Liver (tissue), 3 donors: Measurements from ENCODE around the gene RAB18.

ENCODE experiments used
- ATF3 ChIP-seq: IDR thresholded peaks from 2 replicates; pipeline ENCODE4 v1.6.1; 2016; ENCODE audit warnings: antibody characterized with exemption
- CTCF ChIP-seq: fragments of 150-350 bp; IDR thresholded peaks from 2 replicates; pipeline ENCODE4 v1.5.1; 2017; ENCODE audit warnings: improper control_type of control experiment, low read depth, low read length; ENCODE audit not compliant: missing input control
- EGR1 ChIP-seq, 2 donors: IDR thresholded peaks; 2 replicates each; pipeline ENCODE4 v1.6.1; 2016 to 2018; ENCODE audit warnings: antibody characterized with exemption in 2 of 2, low read depth in 2 of 2
- GABPA ChIP-seq, 2 donors: IDR thresholded peaks in 1 of 2; conservative IDR thresholded peaks in 1 of 2; 2 replicates each; pipeline ENCODE4 v1.6.1; 2016; ENCODE audit warnings: antibody characterized with exemption in 2 of 2, mild to moderate bottlenecking in 1 of 2, moderate library complexity in 1 of 2
- JUND ChIP-seq, 2 donors: IDR thresholded peaks; 2 replicates each; pipeline ENCODE4 v1.6.1; 2016; ENCODE audit warnings: antibody characterized with exemption in 2 of 2
- MAX ChIP-seq: IDR thresholded peaks from 2 replicates; pipeline ENCODE4 v1.6.1; 2016; ENCODE audit warnings: antibody characterized with exemption
- NR2F2 ChIP-seq: IDR thresholded peaks from 2 replicates; pipeline ENCODE4 v1.6.1; 2016; ENCODE audit warnings: antibody characterized with exemption
- RAD21 ChIP-seq, 2 donors: IDR thresholded peaks; 2 replicates each; pipeline ENCODE4 v1.6.1; 2016; ENCODE audit warnings: antibody characterized with exemption in 2 of 2, mild to moderate bottlenecking in 2 of 2
- REST ChIP-seq: IDR thresholded peaks from 2 replicates; pipeline ENCODE4 v1.6.1; 2016; ENCODE audit warnings: antibody characterized with exemption, mild to moderate bottlenecking
- RXRA ChIP-seq, 2 donors: IDR thresholded peaks; 2 replicates each; pipeline ENCODE4 v1.6.1; 2017 to 2018; ENCODE audit warnings: antibody characterized with exemption in 2 of 2, mild to moderate bottlenecking in 1 of 2
- SP1 ChIP-seq: IDR thresholded peaks from 2 replicates; pipeline ENCODE4 v1.6.1; 2018; ENCODE audit warnings: antibody characterized with exemption, mild to moderate bottlenecking
- TAF1 ChIP-seq: conservative IDR thresholded peaks from 2 replicates; pipeline ENCODE4 v1.6.1; 2016; ENCODE audit warnings: antibody characterized with exemption, mild to moderate bottlenecking
- YY1 ChIP-seq: IDR thresholded peaks from 2 replicates; pipeline ENCODE4 v1.6.1; 2016; ENCODE audit warnings: antibody characterized with exemption, mild to moderate bottlenecking
- donor health status: healthy.
- donor health status: healthy.

GRCh38 chr10:27542812-27543211 lies 38.7 kb downstream of the RAB18 start:
- TF ChIP-seq JUND (IDR thresholded peaks at IDR 0.05) (no peak), REST (no peak), CTCF (no peak), TAF1 (no peak), SP1 (no peak), MAX (no peak), RXRA (IDR thresholded peaks at IDR 0.05) (no peak), RAD21 (IDR thresholded peaks at IDR 0.05) (no peak), ATF3 (no peak), YY1 (no peak), GABPA (IDR thresholded peaks at IDR 0.05 in 1 of 2, conservative IDR thresholded peaks at IDR 0.05 in 1 of 2) (no peak), EGR1 (IDR thresholded peaks at IDR 0.05; ENCODE audit: low read depth in 2 of 2) (no peak), NR2F2 (no peak)
